ENCODE results near the gene CFL1. TPM values are rescaled to one million over a fixed set of nuclear protein-coding genes. Genes with fewer than 3 reads are reported as not detected.

The CFL1 gene
- total RNA-seq, 4 donors from 2014 or later = 227 to 514 (median 399) TPM

DNA sequence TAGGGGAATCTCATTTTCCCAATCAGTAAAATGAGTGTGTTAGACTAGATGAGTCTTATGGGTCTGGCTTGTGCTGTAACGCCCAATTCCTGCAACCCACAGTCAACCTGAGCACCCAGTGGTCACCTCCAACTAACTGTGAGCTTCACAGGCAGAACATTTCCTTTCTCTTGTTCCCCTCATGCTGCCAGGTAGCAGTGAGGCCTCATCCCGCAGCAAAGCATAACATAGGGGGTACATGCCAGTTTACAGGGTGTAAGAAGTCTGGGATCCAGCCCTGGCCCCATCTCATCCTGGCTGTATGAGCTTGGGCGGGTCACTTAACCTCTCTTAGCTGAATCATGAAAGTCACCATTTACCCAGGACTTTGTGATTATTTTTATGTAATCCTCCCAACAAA is 10.9 kb upstream of the CFL1 start:
- TF ChIP-seq CTCF (IDR thresholded peaks at IDR 0.05) (no peak), POLR2A (IDR thresholded peaks at IDR 0.05) (no peak)
- DNase-seq = no peak
- Histone ChIP-seq H3K9me3 (no peaks in the 10 kb centered on the region), H3K27ac (no peak overlapping the region), H3K4me1 (peaks cover 0 to 8% of the 10 kb centered on the region in 2 donors), H3K27me3 (no peaks in the 10 kb centered on the region), H3K36me3 (no peaks in the 10 kb centered on the region), H3K4me3 (no peak overlapping the region)
- intact Hi-C loops (cut with DNase I; ENCODE audit: low total_unique reads) = no loop called here

DNA sequence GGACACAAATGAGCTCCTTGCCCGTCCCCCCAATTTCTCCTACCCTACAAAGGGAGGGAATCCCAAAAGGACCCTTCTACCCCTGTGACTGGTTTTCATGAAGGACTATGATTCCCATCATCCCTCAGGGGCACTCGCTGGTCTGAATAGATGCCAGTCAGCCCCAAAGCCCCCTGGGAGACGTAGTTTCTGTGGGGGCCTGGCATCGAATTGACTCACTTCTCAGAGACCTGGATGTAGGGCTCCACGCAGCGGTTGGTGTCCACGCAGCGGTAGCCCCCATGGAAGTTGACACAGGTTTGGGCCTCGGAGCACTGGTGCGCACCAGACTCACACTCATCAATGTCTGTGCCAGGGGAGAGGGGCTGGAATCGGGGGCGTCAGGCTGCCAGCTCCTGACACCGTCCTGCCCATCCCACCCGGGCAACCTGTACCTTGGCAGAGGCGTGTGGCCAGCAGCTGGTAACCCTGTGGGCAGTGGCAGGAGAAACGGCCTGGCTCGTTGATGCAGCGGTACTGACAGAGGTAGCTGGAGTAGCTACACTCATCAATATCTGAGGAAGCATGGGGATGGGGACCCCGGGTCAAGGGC is 10.2 kb upstream of the CFL1 start:
- intact Hi-C loops (cut with DNase I; ENCODE audit: low total_unique reads) = no loop called here
- peaks cover 0 to 8% of the 10 kb centered on the region in 2 donors for H3K4me1 ChIP-seq
- peak in 1 of 2 donors; percentile 42 for DNase-seq

GRCh38 chr11:65867284-65868071 is 9.5 kb upstream of the CFL1 start:
- intact Hi-C loops (cut with DNase I; ENCODE audit: low total_unique reads) = no loop called here
- H3K4me1 ChIP-seq = peaks cover 0 to 8% of the 10 kb centered on the region in 2 donors
- H3K9me3 ChIP-seq = no peaks in the 10 kb centered on the region

More for the DNA sequence above, 10.2 kb upstream of the CFL1 start:
- no peak overlapping the region for H3K27ac ChIP-seq
- no peaks in the 10 kb centered on the region for H3K36me3 ChIP-seq
- H3K27me3 ChIP-seq = no peaks in the 10 kb centered on the region
- no peaks in the 10 kb centered on the region for H3K9me3 ChIP-seq
- no peak overlapping the region for H3K4me3 ChIP-seq
- TF ChIP-seq POLR2A (IDR thresholded peaks at IDR 0.05) (no peak), CTCF (IDR thresholded peaks at IDR 0.05) (no peak)

DNA sequence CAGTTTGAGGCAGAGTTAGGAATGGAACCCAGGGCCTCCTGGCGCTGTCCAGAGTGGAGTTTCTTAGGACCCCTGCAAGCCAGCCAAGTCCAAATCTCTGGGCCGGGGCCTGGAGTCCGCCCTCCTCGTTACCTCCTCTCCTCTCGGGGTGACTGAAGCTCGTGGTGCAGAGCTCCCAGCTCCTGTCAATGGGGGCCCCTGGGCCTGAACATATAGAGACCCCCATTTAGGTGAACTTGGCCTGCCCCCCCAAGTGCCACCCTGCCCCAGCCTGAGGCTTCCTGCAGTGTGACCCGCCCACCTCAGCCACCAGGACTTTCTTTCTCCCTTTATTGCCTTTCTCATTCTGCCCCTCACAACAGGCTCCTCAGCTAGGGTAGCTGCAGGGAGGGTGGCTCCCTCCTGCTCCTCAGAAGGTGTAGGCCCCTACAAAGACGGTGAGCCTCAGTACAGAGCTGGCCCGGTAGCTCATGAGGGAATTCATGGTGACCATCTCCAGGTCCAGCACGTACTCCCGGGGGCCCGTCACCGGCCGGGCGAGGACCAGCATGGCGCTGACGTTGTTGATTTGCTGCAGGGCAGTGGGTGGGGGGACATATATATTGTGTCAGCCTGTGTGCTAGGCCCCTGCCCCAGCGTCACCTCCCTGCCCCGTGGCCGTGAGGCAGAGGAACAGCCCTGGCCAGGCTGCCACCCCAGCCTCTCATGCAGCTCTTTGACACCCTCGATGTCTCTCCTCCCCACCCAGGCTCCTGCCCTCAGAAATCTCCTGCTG is 8.7 kb upstream of the CFL1 start:
- Histone ChIP-seq H3K27ac (no peak overlapping the region), H3K4me1 (peaks cover 3 to 11% of the 10 kb centered on the region in 2 donors), H3K4me3 (no peak overlapping the region), H3K9me3 (no peaks in the 10 kb centered on the region), H3K36me3 (no peaks in the 10 kb centered on the region), H3K27me3 (no peaks in the 10 kb centered on the region)
- intact Hi-C loops (cut with DNase I; ENCODE audit: low total_unique reads) = no loop called here
- TF ChIP-seq CTCF (IDR thresholded peaks at IDR 0.05) = no peak
- no peak for TF ChIP-seq POLR2A (IDR thresholded peaks at IDR 0.05)
- DNase-seq = peak; percentile 15 to 16

More at GRCh38 chr11:65867284-65868071, 9.5 kb upstream of the CFL1 start:
- DNase-seq = peak in 1 of 2 donors; percentile 40
- no peak overlapping the region for H3K27ac ChIP-seq
- no peaks in the 10 kb centered on the region for H3K27me3 ChIP-seq
- TF ChIP-seq POLR2A (IDR thresholded peaks at IDR 0.05) (no peak), CTCF (IDR thresholded peaks at IDR 0.05) (no peak)
- H3K4me3 ChIP-seq = no peak overlapping the region
- H3K36me3 ChIP-seq = no peaks in the 10 kb centered on the region
